Endothelial cell of umbilical vein (primary cell): ENCODE data around the gene PRSS36. TPM values are rescaled to one million over a fixed set of nuclear protein-coding genes. Genes with fewer than 3 reads are reported as not detected.

Experiments used
- BruUV-seq: library from RNA; stranded (reverse); fragments of 400-500 nt; replicated peaks from 2 replicates; lab custom pipeline; 2021; lab: Mats Ljungman, UMichigan
- CTCF ChIA-PET: fragments of 300-600, 350-600 bp; sonication (Branson Sonifier 250); formaldehyde crosslinking; loops from one replicate; lab custom pipeline; 2021; ENCODE audit warnings: antibody characterized with exemption, inconsistent platforms; lab: Charles Lee
- POLR2A ChIA-PET: fragments of 300-600, 350-600 bp; sonication (Branson Sonifier 250); formaldehyde crosslinking; loops from one replicate; lab custom pipeline; 2021; ENCODE audit warnings: antibody characterized with exemption, inconsistent platforms; lab: Charles Lee
- DNase-seq: peaks from one replicate; pipeline ENCODE4 v3.0.0-alpha.2; 2011; ENCODE audit warnings: low read depth, low spot score
- FAIRE-seq: peaks from 2 replicates; lab custom pipeline; 2011; peaks lifted over from hg19 to GRCh38; lab: Jason Lieb, UNC
- H2AFZ ChIP-seq: 2 replicates; pipeline ENCODE4 v1.6.0; 2012; ENCODE audit warnings: low read depth, low read length, control low read depth, inconsistent platforms
- H3K27ac ChIP-seq: 2 replicates; pipeline ENCODE4 v1.5.1; 2011; ENCODE audit warnings: low read depth, mild to moderate bottlenecking, control low read depth, low read length, moderate library complexity; ENCODE audit not compliant: insufficient read depth
- H3K27me3 ChIP-seq, 2 experiments: 2 replicates each; pipeline versions ENCODE4 v1.6.0 to v1.6.1; 2011; ENCODE audit warnings: low read length in 2 of 2, mixed read lengths in 1 of 2; ENCODE audit not compliant: control insufficient read depth in 2 of 2, insufficient read depth in 2 of 2
- H3K36me3 ChIP-seq, 2 experiments: 2 replicates in 1 of 2; 3 replicates in 1 of 2; pipeline ENCODE4 v1.5.1; 2011; ENCODE audit warnings: low read length in 2 of 2, mild to moderate bottlenecking in 1 of 2, moderate library complexity in 1 of 2; ENCODE audit not compliant: control insufficient read depth in 2 of 2, insufficient read depth in 2 of 2; ENCODE audit errors: extremely low read depth in 1 of 2
- H3K4me1 ChIP-seq: 3 replicates; pipeline ENCODE4 v1.5.1; 2011; ENCODE audit warnings: mild to moderate bottlenecking, low read length; ENCODE audit not compliant: control insufficient read depth, insufficient read depth; ENCODE audit errors: extremely low read depth
- H3K4me2 ChIP-seq: 2 replicates; pipeline ENCODE4 v1.6.1; 2011; ENCODE audit warnings: low read length, control low read depth, mixed read lengths; ENCODE audit not compliant: insufficient read depth
- H3K4me3 ChIP-seq, 3 experiments: fragments of 200-600 bp in 1 of 3; sonication (generic), shearing (Covaris generic) in 1 of 3; replicated peaks in 1 of 3; 2 replicates each; pipeline ENCODE4 v1.5.1; 2011 to 2016; ENCODE audit warnings: control low read depth in 3 of 3, low read length in 3 of 3, mild to moderate bottlenecking in 2 of 3, inconsistent platforms in 1 of 3, low read depth in 1 of 3, moderate library complexity in 1 of 3; ENCODE audit not compliant: insufficient read depth in 1 of 3
- H3K79me2 ChIP-seq: 2 replicates; pipeline ENCODE4 v1.6.0; 2012; ENCODE audit warnings: low read length, inconsistent platforms; ENCODE audit not compliant: control insufficient read depth, insufficient read depth
- H3K9ac ChIP-seq: replicated peaks from 2 replicates; pipeline ENCODE3; 2011; ENCODE audit warnings: low read length, control low read depth; ENCODE audit not compliant: insufficient read depth; ENCODE audit errors: extremely low read depth
- H3K9me1 ChIP-seq: replicated peaks from 3 replicates; pipeline ENCODE4 v1.6.0; 2011; ENCODE audit warnings: mild to moderate bottlenecking, low read length; ENCODE audit not compliant: control insufficient read depth, insufficient read depth; ENCODE audit errors: extremely low read depth
- H3K9me3 ChIP-seq: replicated peaks from 2 replicates; pipeline ENCODE4 v1.5.1; 2012; ENCODE audit warnings: low read length, inconsistent platforms; ENCODE audit not compliant: control insufficient read depth, insufficient read depth
- H4K20me1 ChIP-seq: replicated peaks from 2 replicates; pipeline ENCODE3; 2011; ENCODE audit warnings: mild to moderate bottlenecking, low read length; ENCODE audit not compliant: control insufficient read depth, insufficient read depth; ENCODE audit errors: extremely low read depth
- CTCF ChIP-seq, 2 donors: IDR thresholded peaks; 1 replicate in 1 of 2; 2 replicates in 1 of 2; pipeline ENCODE4 v1.5.1; 2011; ENCODE audit warnings: low read length in 2 of 2, mild to moderate bottlenecking in 2 of 2, moderate library complexity in 2 of 2, control low read depth in 1 of 2, inconsistent platforms in 1 of 2, low read depth in 1 of 2; ENCODE audit not compliant: insufficient read depth in 1 of 2; ENCODE audit errors: extremely low read depth in 1 of 2
- EZH2 ChIP-seq: IDR thresholded peaks from 2 replicates; pipeline ENCODE4 v1.6.1; 2012; ENCODE audit warnings: borderline replicate concordance, low read depth, mild to moderate bottlenecking, moderate library complexity, low read length, inconsistent platforms; ENCODE audit not compliant: severe bottlenecking
- FOS ChIP-seq: IDR thresholded peaks from 2 replicates; pipeline ENCODE4 v1.6.1; 2011; ENCODE audit warnings: mild to moderate bottlenecking, low read length, moderate library complexity, borderline replicate concordance; ENCODE audit not compliant: insufficient read depth
- GATA2 ChIP-seq: IDR thresholded peaks from 2 replicates; pipeline ENCODE4 v1.7.0; 2011; ENCODE audit warnings: low read depth, mild to moderate bottlenecking, moderate library complexity, mixed read lengths, low read length; ENCODE audit not compliant: insufficient read length, insufficient read depth
- JUN ChIP-seq: IDR thresholded peaks from 2 replicates; pipeline ENCODE4 v1.6.1; 2011; ENCODE audit warnings: borderline replicate concordance, low read depth; ENCODE audit not compliant: insufficient read length, insufficient read depth
- MYC ChIP-seq: IDR thresholded peaks from one replicate; pipeline ENCODE4 v1.6.1; 2011; ENCODE audit warnings: mild to moderate bottlenecking, low read depth, low read length
- POLR2A ChIP-seq: IDR thresholded peaks from 2 replicates; pipeline ENCODE4 v1.6.1; 2012; ENCODE audit warnings: low read depth, mild to moderate bottlenecking, control low read depth, low read length
- POLR2AphosphoS5 ChIP-seq: IDR thresholded peaks from 2 replicates; pipeline ENCODE4 v1.6.1; 2012; ENCODE audit warnings: low read depth, mild to moderate bottlenecking, control low read depth, low read length, moderate library complexity; ENCODE audit not compliant: insufficient read depth
- dilution Hi-C: fragments of 300-500 bp; cut with MboI; formaldehyde crosslinking; loops from one replicate; pipeline ENCODE4 v1.15.0; 2019; ENCODE audit warnings: low sequenced_read_pairs; ENCODE audit not compliant: extremely low pct_ligation_motif_present
- intact Hi-C: fragments of 100-400 bp; cut with micrococcal nuclease; formaldehyde crosslinking; loops from one replicate; pipeline ENCODE4 v1.10.0; 2022
- polyA plus RNA-seq, 4 experiments: library from polyadenylated mRNA; depleted of rRNA in 3 of 4; stranded (reverse) in 3 of 4; unstranded in 1 of 4; fragments of >200 nt; gene quantifications; 2 replicates each; pipeline versions ENCODE4 v1.2.1 to v1.2.3, GENCODE V29; 2011 to 2012; ENCODE audit warnings: missing spikeins in 1 of 4
- total RNA-seq: library from RNA; stranded (reverse); gene quantifications from 2 replicates; pipeline ENCODE4 v1.2.3, GENCODE V29; 2021
- TF ChIP-seq, protein P1 (sequence below): IDR thresholded peaks from 2 replicates; pipeline ENCODE4 v1.6.1; 2011; ENCODE audit not compliant: insufficient read depth, insufficient read length

Gene PRSS36
- total and polyA plus RNA-seq, 2 donors (not counting 3 experiments of a cell fraction or from before 2014, with no cell fraction given): 0.57 TPM; not detected in 1

DNA sequence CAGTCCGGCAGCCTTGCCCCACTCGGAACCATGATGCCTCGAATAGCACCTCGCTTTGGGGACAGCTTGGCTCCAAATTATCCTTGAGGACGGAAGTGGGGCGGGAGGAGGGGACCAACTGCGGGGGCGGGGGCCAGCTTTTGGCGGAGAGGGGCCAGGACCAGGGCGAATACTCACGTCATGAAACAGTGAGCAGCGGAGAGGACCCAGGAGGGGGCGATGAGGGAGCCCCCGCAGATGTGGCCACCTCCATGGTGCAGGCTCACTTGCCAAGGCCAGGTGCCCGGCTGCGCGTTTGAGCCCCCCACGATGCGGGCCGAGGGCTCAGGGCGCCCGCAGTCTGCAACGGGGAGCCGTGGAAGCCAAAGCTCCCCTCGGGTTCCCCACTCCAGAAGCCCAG is 970 bp downstream of the PRSS36 start:
- no peak overlapping the region for H3K4me3 ChIP-seq
- dilution Hi-C loops: no loop called here
- H3K4me2 ChIP-seq: no peak overlapping the region
- no peaks in the 10 kb centered on the region for H4K20me1 ChIP-seq
- no TSS peak for BruUV-seq
- POLR2A ChIA-PET: interaction anchor here (0.5 kb wide), 1 partner anchor 35 kb away, joined by 3 read pairs; no protein-coding TSS in a partner anchor
- no peak overlapping the region for H3K9ac ChIP-seq
- H3K27me3 ChIP-seq: peaks cover 15 to 25% of the 10 kb centered on the region in 2 experiments
- no peak overlapping the region for H3K27ac ChIP-seq
- TF ChIP-seq JUN (no peak), POLR2A (no peak), POLR2AphosphoS5 (no peak), MYC (no peak), FOS (no peak), GATA2 (no peak), CTCF (IDR thresholded peaks at IDR 0.05; ENCODE audit: extremely low read depth in 1 of 2, insufficient read depth in 1 of 2, low read depth in 1 of 2, low read length in 2 of 2) (no peak), EZH2 (no peak)
- TF ChIP-seq, protein P1, sequence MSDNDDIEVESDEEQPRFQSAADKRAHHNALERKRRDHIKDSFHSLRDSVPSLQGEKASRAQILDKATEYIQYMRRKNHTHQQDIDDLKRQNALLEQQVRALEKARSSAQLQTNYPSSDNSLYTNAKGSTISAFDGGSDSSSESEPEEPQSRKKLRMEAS: no peak
- H3K4me1 ChIP-seq: no peaks in the 10 kb centered on the region
- CTCF ChIA-PET: interaction anchor here (0.9 kb wide), 1 partner anchor 234 kb away, joined by 3 read pairs; no protein-coding TSS in a partner anchor
- no peaks in the 10 kb centered on the region for H3K9me1 ChIP-seq
- H3K79me2 ChIP-seq: no peaks in the 10 kb centered on the region
- intact Hi-C loops: no loop called here
- FAIRE-seq: no peak
- no peak for DNase-seq
- no peaks in the 10 kb centered on the region for H3K36me3 ChIP-seq
- no peak overlapping the region for H2AFZ ChIP-seq
- no peaks in the 10 kb centered on the region for H3K9me3 ChIP-seq
